Neutrophil (primary cell): ENCODE measurements around the gene TGOLN2.
A peak's percentile ranks its signal among the peaks of the same experiment; 100 is the strongest.
"Not testable (repeated sequence)": the region's sequence is repeated elsewhere in the genome, so short reads cannot be mapped to it uniquely, and the experiment has no call there.

Experiments used
- H3K27ac ChIP-seq: fragments of 200-600 bp; sonication (generic); 2 replicates; pipeline ENCODE4 v1.5.1; 2016; ENCODE audit warnings: mild to moderate bottlenecking, moderate library complexity
- H3K27me3 ChIP-seq: fragments of 200-600 bp; sonication (generic); 2 replicates; pipeline ENCODE4 v1.6.0; 2016; ENCODE audit warnings: mild to moderate bottlenecking
- H3K36me3 ChIP-seq: fragments of 200-600 bp; sonication (generic); 2 replicates; pipeline ENCODE4 v1.5.1; 2017
- H3K4me1 ChIP-seq, 2 experiments: fragments of 200-600 bp in 1 of 2; sonication (generic) in 1 of 2; 1 replicate in 1 of 2; 2 replicates in 1 of 2; pipeline versions ENCODE4 v1.5.1 to v1.6.1; 2013 to 2016; ENCODE audit warnings: low read depth in 1 of 2, low read length in 1 of 2, mild to moderate bottlenecking in 1 of 2, moderate library complexity in 1 of 2; ENCODE audit not compliant: control insufficient read depth in 1 of 2, insufficient read depth in 1 of 2
- H3K4me3 ChIP-seq, 2 experiments: fragments of 200-600 bp in 1 of 2; sonication (generic) in 1 of 2; 1 replicate in 1 of 2; 2 replicates in 1 of 2; pipeline ENCODE4 v1.5.1; 2013 to 2016; ENCODE audit warnings: low read depth in 1 of 2, low read length in 1 of 2, mild to moderate bottlenecking in 1 of 2, moderate library complexity in 1 of 2
- H3K9me3 ChIP-seq: fragments of 200-600 bp; sonication (generic); 2 replicates; pipeline ENCODE4 v1.5.1; 2016
- CTCF ChIP-seq: fragments of 200-600 bp; sonication (generic); IDR thresholded peaks from 2 replicates; pipeline ENCODE4 v1.5.1; 2016; ENCODE audit warnings: antibody characterized with exemption

The TGOLN2 gene

GRCh38 chr2:85368921-85369320 is 41.1 kb upstream of the TGOLN2 start:
- no peak for TF ChIP-seq CTCF
- H3K27ac ChIP-seq, result no peak overlapping the region
- H3K4me3 ChIP-seq, result no peak overlapping the region
- no peaks in the 10 kb centered on the region for H3K9me3 ChIP-seq
- peaks cover 4 to 9% of the 10 kb centered on the region in 2 experiments for H3K4me1 ChIP-seq
- H3K27me3 ChIP-seq, result no peaks in the 10 kb centered on the region
- peaks cover 35% of the 10 kb centered on the region for H3K36me3 ChIP-seq

GRCh38 chr2:85367180-85367579 is 39.4 kb upstream of the TGOLN2 start:
- Histone ChIP-seq H3K4me1 (peaks cover 4 to 9% of the 10 kb centered on the region in 2 experiments), H3K36me3 (peaks cover 51% of the 10 kb centered on the region), H3K4me3 (no peak overlapping the region), H3K27ac (no peak overlapping the region), H3K9me3 (no peaks in the 10 kb centered on the region), H3K27me3 (no peaks in the 10 kb centered on the region)
- no peak for TF ChIP-seq CTCF

GRCh38 chr2:85362653-85363387 is 35.0 kb upstream of the TGOLN2 start:
- peaks cover 35% of the 10 kb centered on the region for H3K36me3 ChIP-seq
- not testable (repeated sequence) for H3K4me1 ChIP-seq, H3K4me3 ChIP-seq, H3K9me3 ChIP-seq, H3K27me3 ChIP-seq, H3K27ac ChIP-seq

GRCh38 chr2:85357736-85358135 is 29.9 kb upstream of the TGOLN2 start:
- Histone ChIP-seq H3K27me3 (no peaks in the 10 kb centered on the region), H3K4me1 (peaks cover 21 to 27% of the 10 kb centered on the region in 2 experiments), H3K36me3 (peaks cover 15% of the 10 kb centered on the region), H3K27ac (no peak overlapping the region), H3K9me3 (no peaks in the 10 kb centered on the region), H3K4me3 (no peak overlapping the region)
- TF ChIP-seq CTCF, result no peak

GRCh38 chr2:85356186-85356585 is 28.4 kb upstream of the TGOLN2 start:
- no peak overlapping the region for H3K4me3 ChIP-seq
- H3K9me3 ChIP-seq, result no peaks in the 10 kb centered on the region
- H3K36me3 ChIP-seq, result peaks cover 8% of the 10 kb centered on the region
- H3K4me1 ChIP-seq, result peaks cover 21 to 27% of the 10 kb centered on the region in 2 experiments
- no peak overlapping the region for H3K27ac ChIP-seq
- H3K27me3 ChIP-seq, result no peaks in the 10 kb centered on the region
- TF ChIP-seq CTCF, result no peak

GRCh38 chr2:85355521-85355920 is 27.7 kb upstream of the TGOLN2 start:
- H3K9me3 ChIP-seq, result no peaks in the 10 kb centered on the region
- peaks cover 21 to 27% of the 10 kb centered on the region in 2 experiments for H3K4me1 ChIP-seq
- H3K27me3 ChIP-seq, result no peaks in the 10 kb centered on the region
- H3K4me3 ChIP-seq, result peak overlapping the region in 1 of 2 experiments; percentile 67
- no peak overlapping the region for H3K27ac ChIP-seq
- TF ChIP-seq CTCF, result no peak
- H3K36me3 ChIP-seq, result peaks cover 11% of the 10 kb centered on the region
